GM12892 (cell line): ENCODE measurements around the gene IGF1R.

Experiments
- POLR2A ChIP-seq: IDR thresholded peaks from 2 replicates; pipeline ENCODE4 v1.6.1; 2011; ENCODE audit warnings: low read depth, low read length, control low read depth
- TAF1 ChIP-seq: IDR thresholded peaks from 2 replicates; pipeline ENCODE4 v1.6.1; 2011; ENCODE audit warnings: low read depth, mild to moderate bottlenecking, control low read depth, low read length, borderline replicate concordance

DNA sequence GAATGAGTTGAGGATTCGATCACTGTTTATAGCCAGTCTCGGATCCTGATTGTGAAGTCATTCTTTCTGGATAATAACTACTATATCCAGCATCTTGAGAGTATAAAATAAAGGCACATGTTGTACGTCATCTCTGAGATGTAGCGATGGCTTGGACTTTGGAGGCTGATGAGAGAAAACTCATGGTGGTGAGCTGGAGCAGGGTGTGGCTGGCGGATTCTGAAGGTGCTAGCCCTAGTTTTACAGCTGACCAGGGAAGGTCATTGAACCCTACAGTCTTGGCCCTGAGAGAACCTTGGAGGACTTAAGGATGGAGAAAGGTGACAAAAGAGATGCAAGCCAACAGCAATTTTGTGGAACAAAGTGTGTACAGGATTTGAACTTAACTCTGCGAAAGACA is 153.8 kb downstream of the IGF1R start:
- TF ChIP-seq TAF1 (no peak), POLR2A (no peak)
